SK-N-SH (cell line): ENCODE data around the gene SNAI3. TPM values are rescaled to one million over a fixed set of nuclear protein-coding genes. Genes with fewer than 3 reads are reported as not detected.

Experiments used
- CTCF ChIA-PET: fragments of 300-600, 350-600 bp; formaldehyde crosslinking; extraction: SDS; loops from one replicate; lab custom pipeline; 2021; lab: Yijun Ruan, JAX
- POLR2A ChIA-PET: fragments of 350-600 bp; sonication (Branson Sonifier 250); formaldehyde crosslinking; extraction: SDS; loops from one replicate; lab custom pipeline; 2020; ENCODE audit warnings: antibody characterized with exemption, inconsistent platforms; lab: Yijun Ruan, JAX
- DNase-seq: peaks from one replicate; pipeline ENCODE4 v3.0.0; 2012
- H2AFZ ChIP-seq: fragments of 200-600 bp; sonication (generic); 2 replicates; pipeline ENCODE4 v1.8.1; 2016; ENCODE audit warnings: antibody characterized with exemption, mild to moderate bottlenecking, low read depth
- H3F3A ChIP-seq: fragments of 200-600 bp; sonication (generic); replicated peaks from 2 replicates; pipeline ENCODE3; 2016; ENCODE audit warnings: antibody characterized with exemption, mild to moderate bottlenecking; ENCODE audit not compliant: insufficient read depth
- H3K27ac ChIP-seq, 2 experiments: fragments of 200-500 bp in 1 of 2; fragments of 200-600 bp in 1 of 2; sonication (Bioruptor generic) in 1 of 2; sonication (generic), shearing (Covaris generic) in 1 of 2; 2 replicates each; pipeline versions ENCODE4 v1.5.1 to v1.6.1; 2014 to 2016; ENCODE audit warnings: low read depth in 2 of 2, inconsistent platforms in 1 of 2, low read length in 1 of 2, mild to moderate bottlenecking in 1 of 2, mixed read lengths in 1 of 2
- H3K27me3 ChIP-seq: fragments of 200-600 bp; sonication (generic), shearing (Covaris generic); 2 replicates; pipeline ENCODE4 v1.6.1; 2016; ENCODE audit warnings: mixed run types; ENCODE audit not compliant: insufficient read depth
- H3K36me3 ChIP-seq, 2 experiments: fragments of 200-500 bp in 1 of 2; fragments of 200-600 bp in 1 of 2; sonication (Bioruptor generic) in 1 of 2; sonication (generic) in 1 of 2; replicated peaks in 1 of 2; 2 replicates each; pipeline versions ENCODE3 to v1.5.1; 2014 to 2016; ENCODE audit warnings: low read length in 1 of 2, mild to moderate bottlenecking in 1 of 2; ENCODE audit not compliant: insufficient read depth in 2 of 2, control insufficient read depth in 1 of 2
- H3K4me1 ChIP-seq, 2 experiments: fragments of 200-500 bp in 1 of 2; fragments of 200-600 bp in 1 of 2; sonication (Bioruptor generic) in 1 of 2; sonication (generic), shearing (Covaris generic) in 1 of 2; 2 replicates each; pipeline versions ENCODE4 v1.5.1 to v1.6.1; 2014 to 2016; ENCODE audit warnings: low read depth in 1 of 2, low read length in 1 of 2, mixed run types in 1 of 2; ENCODE audit not compliant: insufficient read depth in 2 of 2, control insufficient read depth in 1 of 2
- H3K4me2 ChIP-seq: fragments of 200-600 bp; sonication (generic), shearing (Covaris generic); 2 replicates; pipeline ENCODE4 v1.6.1; 2017; ENCODE audit warnings: mixed run types
- H3K4me3 ChIP-seq, 2 experiments: fragments of 200-500 bp in 1 of 2; fragments of 200-600 bp in 1 of 2; sonication (Bioruptor generic) in 1 of 2; sonication (generic), shearing (Covaris generic) in 1 of 2; 2 replicates each; pipeline versions ENCODE4 v1.5.1 to v1.8.1; 2014 to 2016; ENCODE audit warnings: low read depth in 2 of 2, inconsistent platforms in 1 of 2, low read length in 1 of 2, mild to moderate bottlenecking in 1 of 2, mixed read lengths in 1 of 2, moderate library complexity in 1 of 2
- H3K79me2 ChIP-seq: fragments of 200-600 bp; sonication (generic); 2 replicates; pipeline ENCODE4 v1.8.1; 2017; ENCODE audit warnings: mild to moderate bottlenecking; ENCODE audit not compliant: insufficient read depth
- H3K9ac ChIP-seq: fragments of 200-600 bp; sonication (generic); 2 replicates; pipeline ENCODE4 v1.6.1; 2017; ENCODE audit warnings: mixed run types
- H3K9me2 ChIP-seq: fragments of 200-600 bp; sonication (generic); 2 replicates; pipeline ENCODE4 v1.6.1; 2017; ENCODE audit warnings: mixed run types
- H3K9me3 ChIP-seq: fragments of 200-600 bp; sonication (generic); 2 replicates; pipeline ENCODE4 v1.6.1; 2017; ENCODE audit warnings: mixed run types, mild to moderate bottlenecking, moderate library complexity
- H4K20me1 ChIP-seq: fragments of 200-600 bp; sonication (generic); 2 replicates; pipeline ENCODE4 v1.6.1; 2017; ENCODE audit warnings: mild to moderate bottlenecking, mixed run types; ENCODE audit not compliant: insufficient read depth
- FOSL2 ChIP-seq: IDR thresholded peaks from 2 replicates; pipeline ENCODE4 v1.4.0; 2012; ENCODE audit warnings: low read depth, mild to moderate bottlenecking, moderate library complexity, borderline replicate concordance
- FOXJ3 ChIP-seq: sonication (generic); formaldehyde crosslinking; IDR thresholded peaks from 2 replicates; pipeline ENCODE4 v1.5.1; 2020; ENCODE audit warnings: mild to moderate bottlenecking, missing genetic modification reagents
- JUND ChIP-seq: IDR thresholded peaks from 2 replicates; pipeline ENCODE4 v1.4.0; 2012
- TCF12 ChIP-seq: IDR thresholded peaks from 2 replicates; pipeline ENCODE4 v1.4.0; 2012
- TEAD4 ChIP-seq: IDR thresholded peaks from 2 replicates; pipeline ENCODE4 v1.4.0; 2012; ENCODE audit warnings: mild to moderate bottlenecking, borderline replicate concordance; ENCODE audit not compliant: insufficient read depth
- WGBS: methylation state at CpG from one replicate; pipeline ENCODE4 v1.1.6; 2017; ENCODE audit warnings: low lambda C conversion rate; 5-methylcytosine and 5-hydroxymethylcytosine counted together
- polyA plus RNA-seq, 3 experiments: library from polyadenylated mRNA; depleted of rRNA; stranded (reverse); fragments of >200 nt; gene quantifications; 2 replicates each; pipeline ENCODE4 v1.2.3, GENCODE V29; 2012
- TF ChIP-seq, protein P1 (sequence below): IDR thresholded peaks from 2 replicates; pipeline ENCODE4 v1.4.0; 2012; ENCODE audit warnings: low read depth
- TF ChIP-seq, protein P2 (sequence below): IDR thresholded peaks from 2 replicates; pipeline ENCODE4; 2012
- TF ChIP-seq, protein P3 (sequence below): fragments of 150-350 bp; IDR thresholded peaks from 2 replicates; pipeline ENCODE4 v1.6.1; 2016; ENCODE audit warnings: mild to moderate bottlenecking, low read depth, low read length
- TF ChIP-seq, protein P4 (sequence below): IDR thresholded peaks from 2 replicates; pipeline ENCODE4 v1.6.1; 2012; ENCODE audit warnings: mild to moderate bottlenecking, low read depth, low read length, moderate library complexity
- TF ChIP-seq, protein P5 (sequence below): IDR thresholded peaks from 2 replicates; pipeline ENCODE4 v1.4.0; 2012; ENCODE audit warnings: low read depth, borderline replicate concordance

Gene SNAI3
- polyA plus RNA-seq, 1 of the 3 experiments (the other 2 are of a cell fraction): 0.03 TPM

- H3K9me2 ChIP-seq: no peaks in the 10 kb centered on the region
- H3K27me3 ChIP-seq: no peaks in the 10 kb centered on the region
- peaks cover 15% of the 10 kb centered on the region; the same call in 1 of the 2 replicates for H3K79me2 ChIP-seq
- no peaks in the 10 kb centered on the region for H3K4me1 ChIP-seq
- POLR2A ChIA-PET: no interaction called here
- H2AFZ ChIP-seq: no peak overlapping the region
- H3K36me3 ChIP-seq: peaks cover 11 to 46% of the 10 kb centered on the region in 2 experiments
- H3K4me2 ChIP-seq: no peak overlapping the region
- 92% methylated on average over 14 of the region's 15 CpGs for whole genome bisulfite sequencing
- H4K20me1 ChIP-seq: peaks cover 5% of the 10 kb centered on the region; the same call in 1 of the 2 replicates
- TF ChIP-seq JUND (no peak), FOSL2 (no peak), TCF12 (no peak), TEAD4 (no peak), FOXJ3 (no peak)
- TF ChIP-seq, protein P1, sequence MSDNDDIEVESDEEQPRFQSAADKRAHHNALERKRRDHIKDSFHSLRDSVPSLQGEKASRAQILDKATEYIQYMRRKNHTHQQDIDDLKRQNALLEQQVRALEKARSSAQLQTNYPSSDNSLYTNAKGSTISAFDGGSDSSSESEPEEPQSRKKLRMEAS: no peak
- TF ChIP-seq, protein P2, sequence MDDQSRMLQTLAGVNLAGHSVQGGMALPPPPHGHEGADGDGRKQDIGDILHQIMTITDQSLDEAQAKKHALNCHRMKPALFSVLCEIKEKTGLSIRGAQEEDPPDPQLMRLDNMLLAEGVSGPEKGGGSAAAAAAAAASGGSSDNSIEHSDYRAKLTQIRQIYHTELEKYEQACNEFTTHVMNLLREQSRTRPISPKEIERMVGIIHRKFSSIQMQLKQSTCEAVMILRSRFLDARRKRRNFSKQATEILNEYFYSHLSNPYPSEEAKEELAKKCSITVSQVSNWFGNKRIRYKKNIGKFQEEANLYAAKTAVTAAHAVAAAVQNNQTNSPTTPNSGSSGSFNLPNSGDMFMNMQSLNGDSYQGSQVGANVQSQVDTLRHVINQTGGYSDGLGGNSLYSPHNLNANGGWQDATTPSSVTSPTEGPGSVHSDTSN: no peak
- TF ChIP-seq, protein P3, sequence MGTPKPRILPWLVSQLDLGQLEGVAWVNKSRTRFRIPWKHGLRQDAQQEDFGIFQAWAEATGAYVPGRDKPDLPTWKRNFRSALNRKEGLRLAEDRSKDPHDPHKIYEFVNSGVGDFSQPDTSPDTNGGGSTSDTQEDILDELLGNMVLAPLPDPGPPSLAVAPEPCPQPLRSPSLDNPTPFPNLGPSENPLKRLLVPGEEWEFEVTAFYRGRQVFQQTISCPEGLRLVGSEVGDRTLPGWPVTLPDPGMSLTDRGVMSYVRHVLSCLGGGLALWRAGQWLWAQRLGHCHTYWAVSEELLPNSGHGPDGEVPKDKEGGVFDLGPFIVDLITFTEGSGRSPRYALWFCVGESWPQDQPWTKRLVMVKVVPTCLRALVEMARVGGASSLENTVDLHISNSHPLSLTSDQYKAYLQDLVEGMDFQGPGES: no peak
- TF ChIP-seq, protein P4, sequence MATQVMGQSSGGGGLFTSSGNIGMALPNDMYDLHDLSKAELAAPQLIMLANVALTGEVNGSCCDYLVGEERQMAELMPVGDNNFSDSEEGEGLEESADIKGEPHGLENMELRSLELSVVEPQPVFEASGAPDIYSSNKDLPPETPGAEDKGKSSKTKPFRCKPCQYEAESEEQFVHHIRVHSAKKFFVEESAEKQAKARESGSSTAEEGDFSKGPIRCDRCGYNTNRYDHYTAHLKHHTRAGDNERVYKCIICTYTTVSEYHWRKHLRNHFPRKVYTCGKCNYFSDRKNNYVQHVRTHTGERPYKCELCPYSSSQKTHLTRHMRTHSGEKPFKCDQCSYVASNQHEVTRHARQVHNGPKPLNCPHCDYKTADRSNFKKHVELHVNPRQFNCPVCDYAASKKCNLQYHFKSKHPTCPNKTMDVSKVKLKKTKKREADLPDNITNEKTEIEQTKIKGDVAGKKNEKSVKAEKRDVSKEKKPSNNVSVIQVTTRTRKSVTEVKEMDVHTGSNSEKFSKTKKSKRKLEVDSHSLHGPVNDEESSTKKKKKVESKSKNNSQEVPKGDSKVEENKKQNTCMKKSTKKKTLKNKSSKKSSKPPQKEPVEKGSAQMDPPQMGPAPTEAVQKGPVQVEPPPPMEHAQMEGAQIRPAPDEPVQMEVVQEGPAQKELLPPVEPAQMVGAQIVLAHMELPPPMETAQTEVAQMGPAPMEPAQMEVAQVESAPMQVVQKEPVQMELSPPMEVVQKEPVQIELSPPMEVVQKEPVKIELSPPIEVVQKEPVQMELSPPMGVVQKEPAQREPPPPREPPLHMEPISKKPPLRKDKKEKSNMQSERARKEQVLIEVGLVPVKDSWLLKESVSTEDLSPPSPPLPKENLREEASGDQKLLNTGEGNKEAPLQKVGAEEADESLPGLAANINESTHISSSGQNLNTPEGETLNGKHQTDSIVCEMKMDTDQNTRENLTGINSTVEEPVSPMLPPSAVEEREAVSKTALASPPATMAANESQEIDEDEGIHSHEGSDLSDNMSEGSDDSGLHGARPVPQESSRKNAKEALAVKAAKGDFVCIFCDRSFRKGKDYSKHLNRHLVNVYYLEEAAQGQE: no peak
- TF ChIP-seq, protein P5, sequence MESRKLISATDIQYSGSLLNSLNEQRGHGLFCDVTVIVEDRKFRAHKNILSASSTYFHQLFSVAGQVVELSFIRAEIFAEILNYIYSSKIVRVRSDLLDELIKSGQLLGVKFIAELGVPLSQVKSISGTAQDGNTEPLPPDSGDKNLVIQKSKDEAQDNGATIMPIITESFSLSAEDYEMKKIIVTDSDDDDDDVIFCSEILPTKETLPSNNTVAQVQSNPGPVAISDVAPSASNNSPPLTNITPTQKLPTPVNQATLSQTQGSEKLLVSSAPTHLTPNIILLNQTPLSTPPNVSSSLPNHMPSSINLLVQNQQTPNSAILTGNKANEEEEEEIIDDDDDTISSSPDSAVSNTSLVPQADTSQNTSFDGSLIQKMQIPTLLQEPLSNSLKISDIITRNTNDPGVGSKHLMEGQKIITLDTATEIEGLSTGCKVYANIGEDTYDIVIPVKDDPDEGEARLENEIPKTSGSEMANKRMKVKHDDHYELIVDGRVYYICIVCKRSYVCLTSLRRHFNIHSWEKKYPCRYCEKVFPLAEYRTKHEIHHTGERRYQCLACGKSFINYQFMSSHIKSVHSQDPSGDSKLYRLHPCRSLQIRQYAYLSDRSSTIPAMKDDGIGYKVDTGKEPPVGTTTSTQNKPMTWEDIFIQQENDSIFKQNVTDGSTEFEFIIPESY: no peak
- H3K9ac ChIP-seq: no peak overlapping the region
- no peak overlapping the region for H3K4me3 ChIP-seq
- H3K27ac ChIP-seq: no peak overlapping the region
- no peaks in the 10 kb centered on the region for H3K9me3 ChIP-seq
- CTCF ChIA-PET: no interaction called here
- peaks cover 15% of the 10 kb centered on the region for H3F3A ChIP-seq
- peak; percentile 58 for DNase-seq
These were observed 26.7 kb upstream of the SNAI3 start for GRCh38 chr16:88713054-88713453.
